ACC112 (cell line): ENCODE results near the gene CENPM.

ENCODE experiments used
- H2AFZ ChIP-seq: fragments of 200-600 bp; sonication (generic); one replicate; pipeline ENCODE4 v1.6.0; 2017; ENCODE audit warnings: antibody characterized with exemption, low read length; ENCODE audit not compliant: unreplicated experiment
- H3K27ac ChIP-seq: fragments of 200-600 bp; sonication (generic); 2 replicates; pipeline ENCODE4 v1.5.1; 2014; ENCODE audit warnings: low read depth, mild to moderate bottlenecking, antibody characterized with exemption, low read length, moderate library complexity
- H3K27me3 ChIP-seq: fragments of 200-600 bp; sonication (generic); 2 replicates; pipeline ENCODE4 v1.6.1; 2014; ENCODE audit warnings: mild to moderate bottlenecking, antibody characterized with exemption, low read length, moderate library complexity, mixed read lengths; ENCODE audit not compliant: insufficient read depth
- H3K36me3 ChIP-seq: fragments of 200-600 bp; sonication (generic); 2 replicates; pipeline ENCODE4 v1.6.1; 2016; ENCODE audit warnings: mild to moderate bottlenecking, antibody characterized with exemption, low read length, moderate library complexity, mixed read lengths; ENCODE audit not compliant: insufficient read depth
- H3K4me1 ChIP-seq: fragments of 200-600 bp; sonication (generic); one replicate; pipeline ENCODE4 v1.6.1; 2016; ENCODE audit warnings: low read length, mixed read lengths; ENCODE audit not compliant: insufficient read depth, unreplicated experiment, control insufficient read depth
- H3K4me3 ChIP-seq: fragments of 200-600 bp; sonication (generic); 2 replicates; pipeline ENCODE4 v1.5.1; 2014; ENCODE audit warnings: mild to moderate bottlenecking, low read depth, low read length
- H3K79me2 ChIP-seq: fragments of 200-600 bp; sonication (generic); one replicate; pipeline ENCODE4 v1.6.0; 2016; ENCODE audit warnings: low read length; ENCODE audit not compliant: control insufficient read depth, unreplicated experiment, insufficient read depth

The CENPM gene

DNA sequence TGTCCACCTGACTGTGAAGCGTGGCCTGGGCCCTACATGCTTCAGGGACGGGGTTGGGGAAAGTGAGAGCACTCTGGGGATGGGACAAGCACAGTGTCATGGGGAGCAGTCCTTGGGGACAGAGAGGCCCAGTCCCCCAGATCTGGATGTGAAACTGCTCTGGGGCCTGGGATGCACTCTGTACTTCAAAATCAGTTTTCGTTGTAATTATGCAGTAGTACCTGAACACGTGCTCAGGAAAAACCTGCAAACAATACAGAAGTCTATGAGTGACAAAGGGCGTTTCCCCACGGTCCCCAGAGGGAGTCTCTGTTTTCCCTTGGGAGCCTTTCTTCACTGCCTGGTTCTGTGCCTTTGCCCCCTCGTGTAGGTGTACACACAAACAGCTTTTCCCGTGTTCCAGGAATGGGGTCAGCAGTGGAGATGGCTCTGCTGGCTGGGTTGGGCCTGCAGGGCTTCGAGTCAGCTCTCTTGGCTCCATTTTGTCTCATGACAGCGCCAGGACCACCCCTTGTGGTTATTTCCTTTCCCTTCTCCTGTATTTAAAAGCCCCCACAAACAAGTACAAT lies 15.2 kb downstream of the CENPM start:
- H3K79me2 ChIP-seq: no peaks in the 10 kb centered on the region
- H3K27me3 ChIP-seq: no peaks in the 10 kb centered on the region
- no peak overlapping the region for H2AFZ ChIP-seq
- no peaks in the 10 kb centered on the region for H3K4me1 ChIP-seq
- no peak overlapping the region for H3K27ac ChIP-seq
- H3K36me3 ChIP-seq: no peaks in the 10 kb centered on the region
- H3K4me3 ChIP-seq: no peak overlapping the region

DNA sequence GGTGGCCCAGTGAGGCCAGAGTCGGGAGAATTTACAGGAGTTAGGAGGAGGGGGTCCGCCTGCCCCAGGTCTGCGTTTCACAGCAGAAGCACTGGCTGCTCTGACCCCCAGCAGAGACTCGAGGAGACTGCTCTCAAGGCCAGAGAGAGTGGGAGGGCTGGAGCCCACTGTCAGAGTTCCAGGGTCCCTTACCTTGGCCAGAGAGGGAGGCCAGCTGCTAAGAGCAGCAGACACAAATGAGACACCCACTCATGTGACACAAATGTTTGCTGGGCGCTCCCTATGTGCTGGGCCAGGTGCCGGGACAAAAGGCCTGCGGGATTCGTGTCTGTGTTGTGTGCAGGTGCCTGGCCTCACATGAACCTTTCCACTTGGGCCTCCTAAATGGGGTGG lies 17.5 kb downstream of the CENPM start:
- Histone ChIP-seq H3K36me3 (no peaks in the 10 kb centered on the region), H3K4me1 (no peaks in the 10 kb centered on the region), H3K4me3 (no peak overlapping the region), H2AFZ (no peak overlapping the region), H3K79me2 (no peaks in the 10 kb centered on the region), H3K27me3 (peaks cover 7% of the 10 kb centered on the region; the same call in 1 of the 2 replicates), H3K27ac (no peak overlapping the region)

- Histone ChIP-seq H3K27ac (no peak overlapping the region), H3K4me1 (no peaks in the 10 kb centered on the region)
Observed at GRCh38 chr22:41928593-41929417, 18.1 kb downstream of the CENPM start.

DNA sequence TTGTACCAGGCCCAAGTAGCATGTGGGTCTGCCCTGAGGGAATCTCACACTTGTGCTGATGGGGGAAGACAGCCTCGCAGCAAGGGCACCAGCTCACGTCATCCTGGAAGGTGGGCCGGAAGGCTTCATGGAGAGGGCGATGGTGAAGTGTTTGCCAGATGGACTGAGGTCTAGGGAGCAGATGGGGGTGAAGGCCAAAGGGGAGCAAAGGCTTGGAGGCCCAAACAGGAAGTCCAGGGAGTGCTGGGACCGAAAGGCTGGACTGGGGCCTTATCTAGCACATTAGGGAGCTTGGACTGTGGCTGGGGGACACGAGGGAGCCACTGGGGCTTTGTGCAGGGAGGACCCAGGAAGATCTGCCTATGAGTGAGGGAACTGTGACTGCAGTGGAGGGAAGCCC lies 19.1 kb downstream of the CENPM start:
- Histone ChIP-seq H3K4me3 (no peak overlapping the region), H3K79me2 (no peaks in the 10 kb centered on the region), H3K36me3 (no peaks in the 10 kb centered on the region), H3K4me1 (no peaks in the 10 kb centered on the region), H3K27me3 (peaks cover 7% of the 10 kb centered on the region; the same call in 1 of the 2 replicates), H3K27ac (no peak overlapping the region), H2AFZ (no peak overlapping the region)

More at GRCh38 chr22:41928593-41929417, 18.1 kb downstream of the CENPM start:
- Histone ChIP-seq H2AFZ (no peak overlapping the region), H3K79me2 (no peaks in the 10 kb centered on the region), H3K4me3 (no peak overlapping the region), H3K27me3 (peaks cover 7% of the 10 kb centered on the region; the same call in 1 of the 2 replicates), H3K36me3 (no peaks in the 10 kb centered on the region)

DNA sequence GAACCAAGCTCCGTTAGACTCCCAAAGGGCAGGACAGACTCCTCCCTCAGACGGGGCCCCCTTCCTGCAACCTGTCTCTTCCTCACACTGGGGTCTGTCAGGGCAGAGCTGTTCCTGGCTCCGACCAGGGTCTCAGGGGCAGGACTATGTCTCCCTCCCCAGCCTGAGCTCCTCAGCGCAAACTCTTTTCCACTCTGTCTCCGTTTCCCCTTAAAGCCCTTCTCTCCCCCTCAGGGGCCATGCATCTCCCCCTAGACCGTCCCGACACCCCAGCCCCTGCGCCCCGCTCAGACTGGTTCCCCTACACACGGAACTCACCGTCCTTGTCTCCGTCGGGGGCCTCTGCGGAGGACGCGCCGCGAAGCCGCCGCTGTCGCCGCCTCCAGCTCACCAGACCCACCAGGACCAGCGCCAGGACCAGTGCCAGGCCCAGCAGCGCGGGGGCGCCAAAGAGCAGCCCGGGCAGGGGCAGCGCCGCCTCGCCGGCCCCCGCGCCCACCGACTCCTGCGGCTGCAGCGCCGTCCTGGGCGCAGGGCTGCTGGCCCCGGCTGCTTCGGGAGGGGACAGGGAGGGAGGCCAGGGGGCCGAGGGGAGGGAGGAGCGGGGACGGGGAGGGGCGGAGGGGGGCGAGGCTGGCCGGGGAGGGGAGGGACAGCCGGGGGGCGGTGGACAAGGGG lies 21.0 kb downstream of the CENPM start:
- Histone ChIP-seq H3K27me3 (peaks cover 7% of the 10 kb centered on the region; the same call in 1 of the 2 replicates), H2AFZ (no peak overlapping the region), H3K4me1 (no peaks in the 10 kb centered on the region), H3K4me3 (0 out of 2 replicates have a peak overlapping the region, but pooled peaks have one; percentile 51), H3K36me3 (no peaks in the 10 kb centered on the region), H3K79me2 (no peaks in the 10 kb centered on the region), H3K27ac (no peak overlapping the region)

GRCh38 chr22:41923595-41924276 lies 23.2 kb downstream of the CENPM start:
- no peaks in the 10 kb centered on the region for H3K79me2 ChIP-seq
- no peaks in the 10 kb centered on the region for H3K36me3 ChIP-seq
- peaks cover 3% of the 10 kb centered on the region for H3K4me1 ChIP-seq
- H3K27me3 ChIP-seq: peaks cover 7% of the 10 kb centered on the region; the same call in 1 of the 2 replicates
- H3K27ac ChIP-seq: no peak overlapping the region
- H2AFZ ChIP-seq: no peak overlapping the region
- H3K4me3 ChIP-seq: no peak overlapping the region

DNA sequence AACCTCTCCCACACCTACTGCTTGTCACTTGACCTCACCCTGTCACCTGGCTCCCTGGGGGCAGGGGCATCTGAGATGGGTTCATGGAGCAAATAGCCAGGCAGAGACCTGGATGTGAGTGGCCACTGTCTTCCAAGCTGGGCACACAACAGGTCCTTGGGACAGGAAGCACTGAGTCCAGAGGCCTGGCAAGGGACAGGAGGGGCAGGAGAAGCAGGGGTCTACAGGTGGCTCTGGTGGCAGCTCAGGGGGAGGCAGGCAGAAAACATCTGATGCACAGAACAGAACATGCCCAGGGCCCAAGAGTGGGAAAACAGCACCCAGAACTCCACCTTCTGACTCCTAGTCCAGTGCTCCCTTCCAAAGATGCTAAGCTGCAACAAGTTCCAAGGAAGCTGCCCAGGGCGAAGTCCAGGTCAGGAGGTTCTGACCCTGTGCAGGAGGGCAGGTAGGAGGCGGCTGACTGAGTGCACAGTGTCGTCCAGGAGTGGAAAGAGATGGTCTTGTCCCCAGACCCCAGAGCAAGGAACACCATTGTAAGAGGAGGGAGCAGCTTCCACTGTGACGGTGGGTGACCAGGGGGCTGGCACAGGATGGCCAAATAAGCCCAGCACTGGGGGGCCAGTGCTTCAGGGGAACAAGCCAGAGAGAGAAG lies 23.9 kb downstream of the CENPM start:
- Histone ChIP-seq H2AFZ (no peak overlapping the region), H3K36me3 (no peaks in the 10 kb centered on the region), H3K4me3 (no peak overlapping the region), H3K4me1 (peaks cover 5% of the 10 kb centered on the region), H3K27ac (no peak overlapping the region), H3K27me3 (peaks cover 7% of the 10 kb centered on the region; the same call in 1 of the 2 replicates), H3K79me2 (no peaks in the 10 kb centered on the region)

GRCh38 chr22:41922328-41922727 lies 24.6 kb downstream of the CENPM start:
- H2AFZ ChIP-seq: no peak overlapping the region
- H3K4me1 ChIP-seq: peaks cover 7% of the 10 kb centered on the region
- H3K27ac ChIP-seq: no peak overlapping the region
- peaks cover 7% of the 10 kb centered on the region; the same call in 1 of the 2 replicates for H3K27me3 ChIP-seq
- H3K79me2 ChIP-seq: no peaks in the 10 kb centered on the region
- H3K4me3 ChIP-seq: no peak overlapping the region
- no peaks in the 10 kb centered on the region for H3K36me3 ChIP-seq

DNA sequence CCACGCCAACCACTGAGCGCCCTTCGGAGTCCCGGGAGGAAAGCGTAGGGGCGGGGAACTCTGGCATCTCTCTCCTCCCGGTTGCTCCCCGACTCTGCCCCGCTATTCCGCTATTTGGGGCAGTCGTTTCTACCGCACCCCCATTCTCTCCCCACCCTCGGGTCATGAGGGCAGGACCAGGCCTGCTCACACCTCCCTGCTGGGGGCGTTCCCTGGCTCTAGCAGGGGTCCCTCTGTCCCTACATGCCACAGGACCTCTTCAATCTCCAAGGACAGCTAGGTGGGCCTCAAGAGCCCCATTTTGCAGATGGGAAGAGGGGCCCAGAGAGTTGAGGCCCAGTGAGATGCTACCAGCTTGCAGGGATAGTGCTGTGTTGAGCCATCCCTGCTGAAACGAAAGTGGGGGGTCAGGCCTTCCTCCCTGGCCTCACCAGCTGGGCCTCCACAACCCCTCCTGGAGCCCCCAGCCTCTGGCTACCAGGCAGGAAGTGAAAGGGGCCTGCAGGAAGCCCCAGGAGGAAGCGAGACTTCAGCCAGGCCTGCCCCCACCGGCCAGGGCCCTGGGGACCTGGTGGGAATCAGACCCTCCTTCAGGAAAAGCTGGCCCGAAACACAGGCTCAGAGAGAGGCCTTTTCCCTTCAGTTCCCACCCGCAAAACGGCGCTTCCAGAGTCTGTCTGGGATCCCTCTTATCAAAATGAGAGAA lies 26.5 kb downstream of the CENPM start:
- Histone ChIP-seq H3K27ac (no peak overlapping the region), H3K27me3 (peaks cover 12% of the 10 kb centered on the region), H3K4me3 (no peak overlapping the region), H2AFZ (no peak overlapping the region), H3K4me1 (peaks cover 7% of the 10 kb centered on the region), H3K36me3 (no peaks in the 10 kb centered on the region), H3K79me2 (no peaks in the 10 kb centered on the region)
